ENCODE measurements around the gene IL3.
A peak's percentile ranks its signal among the peaks of the same experiment; 100 is the strongest.
"Not testable (repeated sequence)": the region's sequence is repeated elsewhere in the genome, so short reads cannot be mapped to it uniquely, and the experiment has no call there.

Gene IL3

GRCh38 chr5:132098151-132098594 lies 37.7 kb downstream of the IL3 start:
- no peak for DNase-seq

- no peak for DNase-seq
Measured at GRCh38 chr5:132098621-132099020, 38.2 kb downstream of the IL3 start.

GRCh38 chr5:132099076-132099748 lies 38.8 kb downstream of the IL3 start:
- no peak for DNase-seq

- DNase-seq = no peak
Measured at GRCh38 chr5:132099905-132100304, 39.5 kb downstream of the IL3 start.

- DNase-seq = no peak
Measured at GRCh38 chr5:132100672-132101261, 40.3 kb downstream of the IL3 start.

GRCh38 chr5:132101385-132101880 lies 41.0 kb downstream of the IL3 start:
- no peak for DNase-seq

GRCh38 chr5:132102101-132102701 lies 41.7 kb downstream of the IL3 start:
- no peak for DNase-seq

GRCh38 chr5:132102944-132103331 lies 42.5 kb downstream of the IL3 start:
- no peak for DNase-seq

GRCh38 chr5:132103332-132103951 lies 43.0 kb downstream of the IL3 start:
- DNase-seq = peak; percentile 24

- DNase-seq = no peak
Measured at GRCh38 chr5:132103969-132104391, 43.5 kb downstream of the IL3 start.

- no peak for DNase-seq
Measured at GRCh38 chr5:132104556-132104955, 44.1 kb downstream of the IL3 start.

GRCh38 chr5:132105688-132106087 lies 45.2 kb downstream of the IL3 start:
- DNase-seq = no peak

GRCh38 chr5:132108495-132108894 lies 48.0 kb downstream of the IL3 start:
- DNase-seq = not testable (repeated sequence)

GRCh38 chr5:132108957-132109356 lies 48.5 kb downstream of the IL3 start:
- DNase-seq = not testable (repeated sequence)

GRCh38 chr5:132109494-132110053 lies 49.1 kb downstream of the IL3 start:
- DNase-seq = no peak

GRCh38 chr5:132110195-132110594 lies 49.7 kb downstream of the IL3 start:
- no peak for DNase-seq

- no peak for DNase-seq
Measured at GRCh38 chr5:132110930-132111329, 50.5 kb downstream of the IL3 start.

GRCh38 chr5:132112111-132112510 lies 51.7 kb downstream of the IL3 start:
- DNase-seq = no peak
